AG09319 (cell line): ENCODE results near the gene PER1.

ENCODE experiments used
- DNase-seq: peaks from one replicate; pipeline ENCODE4 v3.0.0-alpha.2; 2010; ENCODE audit warnings: low read depth; ENCODE audit errors: extremely low read depth
- TF ChIP-seq, protein P1 (sequence below): IDR thresholded peaks from 2 replicates; pipeline ENCODE4 v1.5.1; 2011; ENCODE audit warnings: low read depth, mild to moderate bottlenecking, inconsistent platforms, low read length, moderate library complexity

Gene PER1

DNA sequence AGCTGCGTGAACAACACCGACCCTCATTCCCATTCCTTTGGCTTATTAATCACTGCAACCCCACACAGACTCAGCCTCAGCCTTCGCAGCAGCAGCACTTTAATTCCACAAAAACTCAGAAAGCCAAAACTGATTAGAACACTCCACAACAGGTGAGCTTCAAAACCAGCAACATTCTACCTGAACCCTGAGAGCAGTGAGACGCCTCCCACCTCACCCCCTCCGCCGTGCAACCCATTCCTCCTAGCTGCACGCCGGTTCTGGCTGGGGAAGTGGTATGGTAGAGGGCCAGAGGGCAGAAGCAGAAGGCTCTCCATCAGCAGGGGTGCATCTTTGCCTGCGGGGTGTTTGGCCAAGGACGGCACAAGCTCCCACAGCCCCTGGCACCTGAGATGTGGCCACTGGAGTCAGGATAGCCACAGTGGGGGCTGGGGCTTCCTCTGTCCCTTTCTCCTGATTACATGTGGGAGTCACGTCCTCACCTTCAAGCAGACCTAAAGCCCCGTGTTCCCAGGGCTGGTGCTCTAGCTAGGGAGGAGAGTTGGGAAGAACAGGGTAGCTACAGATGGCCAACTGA, 36.1 kb upstream of the PER1 start:
- TF ChIP-seq, protein P1, sequence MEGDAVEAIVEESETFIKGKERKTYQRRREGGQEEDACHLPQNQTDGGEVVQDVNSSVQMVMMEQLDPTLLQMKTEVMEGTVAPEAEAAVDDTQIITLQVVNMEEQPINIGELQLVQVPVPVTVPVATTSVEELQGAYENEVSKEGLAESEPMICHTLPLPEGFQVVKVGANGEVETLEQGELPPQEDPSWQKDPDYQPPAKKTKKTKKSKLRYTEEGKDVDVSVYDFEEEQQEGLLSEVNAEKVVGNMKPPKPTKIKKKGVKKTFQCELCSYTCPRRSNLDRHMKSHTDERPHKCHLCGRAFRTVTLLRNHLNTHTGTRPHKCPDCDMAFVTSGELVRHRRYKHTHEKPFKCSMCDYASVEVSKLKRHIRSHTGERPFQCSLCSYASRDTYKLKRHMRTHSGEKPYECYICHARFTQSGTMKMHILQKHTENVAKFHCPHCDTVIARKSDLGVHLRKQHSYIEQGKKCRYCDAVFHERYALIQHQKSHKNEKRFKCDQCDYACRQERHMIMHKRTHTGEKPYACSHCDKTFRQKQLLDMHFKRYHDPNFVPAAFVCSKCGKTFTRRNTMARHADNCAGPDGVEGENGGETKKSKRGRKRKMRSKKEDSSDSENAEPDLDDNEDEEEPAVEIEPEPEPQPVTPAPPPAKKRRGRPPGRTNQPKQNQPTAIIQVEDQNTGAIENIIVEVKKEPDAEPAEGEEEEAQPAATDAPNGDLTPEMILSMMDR: no peak
- no peak for DNase-seq

DNA sequence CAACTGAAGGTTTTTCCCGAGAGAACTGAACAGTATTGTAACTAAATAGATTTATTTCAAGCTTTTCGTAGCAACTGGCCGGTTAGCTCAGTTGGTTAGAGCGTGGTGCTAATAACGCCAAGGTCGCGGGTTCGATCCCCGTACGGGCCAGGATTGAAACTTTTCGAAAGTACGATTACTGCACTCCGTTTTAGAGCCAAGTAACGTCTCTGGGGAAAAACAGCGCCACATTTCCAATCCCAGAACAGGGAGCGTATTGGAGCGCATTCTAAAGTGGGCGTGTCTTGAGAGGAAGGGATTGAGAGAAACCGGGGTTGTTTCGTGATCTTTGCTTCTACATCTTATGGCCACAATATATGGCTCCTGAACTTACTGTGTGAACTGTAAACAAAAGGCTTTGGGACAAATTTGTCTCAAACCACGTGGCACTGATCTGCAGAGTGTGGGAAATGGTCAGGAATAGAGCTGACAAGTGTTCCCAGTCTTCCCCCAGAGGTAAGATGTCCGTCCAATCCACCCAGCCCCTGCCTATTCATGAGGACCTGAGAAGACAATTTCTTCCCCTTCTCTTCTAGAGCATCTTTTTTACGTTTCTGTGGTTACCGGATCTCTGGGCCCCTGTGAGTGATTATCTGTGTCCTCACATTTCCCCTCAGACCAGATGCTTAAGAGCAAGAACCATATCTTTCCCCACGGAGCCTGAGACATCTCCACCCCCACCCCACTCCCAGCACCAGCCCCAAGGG, 35.5 kb upstream of the PER1 start:
- peak; percentile 99 for DNase-seq

DNA sequence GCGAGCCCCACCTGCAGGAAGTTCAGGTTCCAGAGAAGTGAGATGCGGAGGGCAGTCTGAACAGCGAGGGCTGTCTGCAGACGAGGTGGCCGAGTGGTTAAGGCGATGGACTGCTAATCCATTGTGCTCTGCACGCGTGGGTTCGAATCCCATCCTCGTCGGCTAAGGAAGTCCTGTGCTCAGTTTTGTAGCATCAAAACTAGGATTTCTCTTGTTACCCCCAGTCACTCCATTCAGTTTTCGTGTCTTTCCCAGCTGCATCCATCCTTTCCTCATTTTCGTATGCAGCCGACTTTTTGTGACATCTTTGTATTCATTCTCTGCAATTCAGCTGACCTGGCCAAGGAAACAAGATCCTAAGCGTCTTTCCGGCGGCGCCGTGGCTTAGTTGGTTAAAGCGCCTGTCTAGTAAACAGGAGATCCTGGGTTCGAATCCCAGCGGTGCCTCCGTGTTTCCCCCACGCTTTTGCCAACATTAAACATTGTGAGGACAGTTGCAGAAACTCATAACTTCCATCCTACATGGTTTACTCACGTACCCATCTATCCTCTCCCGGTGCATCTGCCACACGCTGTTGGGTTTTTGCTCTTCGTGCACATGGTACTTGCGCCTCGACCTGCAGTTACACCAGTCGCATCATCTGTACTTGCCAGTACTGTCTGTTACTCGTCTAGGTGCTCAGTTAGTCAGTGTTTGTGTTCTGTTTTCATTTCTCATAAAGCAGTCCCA, 34.7 kb upstream of the PER1 start:
- TF ChIP-seq, protein P1: peak; percentile 48
- DNase-seq: peak; percentile 92

More for the DNA sequence above, 35.5 kb upstream of the PER1 start:
- TF ChIP-seq, protein P1: no peak

DNA sequence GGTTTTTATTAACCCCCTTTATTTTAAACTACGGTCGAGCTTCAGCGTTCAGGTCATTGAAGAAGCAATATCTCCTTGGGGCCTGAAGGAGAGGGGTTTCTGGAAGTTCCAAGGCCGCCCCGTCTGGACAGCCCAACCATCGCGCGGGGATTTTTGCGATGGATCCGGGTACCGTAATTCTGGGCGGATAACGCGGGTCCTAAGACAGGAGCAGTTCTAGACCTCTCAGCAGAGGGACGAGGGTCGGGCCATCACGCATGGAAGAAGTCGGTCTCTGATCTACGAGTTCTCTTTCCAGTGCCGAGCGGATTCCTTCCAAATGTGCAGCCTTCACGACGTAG, 34.2 kb upstream of the PER1 start:
- no peak for DNase-seq
- TF ChIP-seq, protein P1: no peak

DNA sequence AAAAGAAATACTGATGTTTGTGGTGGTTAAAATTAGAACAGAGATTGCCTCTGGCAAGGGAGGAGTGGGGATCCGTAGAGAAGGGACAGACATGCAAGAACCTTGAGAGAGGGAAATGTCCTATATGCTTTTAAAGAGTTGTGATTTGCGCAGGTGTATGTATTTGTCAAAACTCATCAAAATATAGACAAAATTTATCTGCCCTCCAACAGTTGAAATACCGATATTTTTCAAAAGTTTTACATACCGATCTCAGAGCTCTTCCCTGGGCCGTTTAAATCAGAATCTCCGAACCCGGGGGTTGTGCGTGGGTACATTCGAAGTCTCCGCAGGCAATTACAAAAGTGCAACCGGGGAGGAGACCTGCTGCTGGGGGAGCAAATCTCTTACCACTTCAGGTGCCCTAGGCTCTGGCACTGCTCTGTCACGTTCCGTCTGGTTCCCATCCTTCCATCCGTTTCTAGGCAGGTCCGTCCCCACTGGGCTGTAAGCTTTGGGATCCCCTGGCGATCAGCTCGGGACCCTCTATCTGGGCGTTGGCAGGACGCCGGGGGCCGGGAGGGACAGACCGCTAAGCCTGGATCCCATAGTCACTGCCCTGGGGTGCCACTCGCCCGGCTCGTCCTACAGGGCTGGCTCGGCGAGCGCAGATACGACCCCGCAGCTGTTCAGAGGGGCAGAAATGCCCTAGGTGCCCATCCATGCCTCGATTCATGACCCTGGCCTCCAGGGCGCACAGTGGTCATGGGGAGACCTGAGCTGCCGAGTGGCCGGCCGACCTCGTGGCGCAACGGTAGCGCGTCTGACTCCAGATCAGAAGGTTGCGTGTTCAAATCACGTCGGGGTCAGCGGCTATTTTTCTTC, 33.6 kb upstream of the PER1 start:
- DNase-seq: no peak
- TF ChIP-seq, protein P1: no peak

DNA sequence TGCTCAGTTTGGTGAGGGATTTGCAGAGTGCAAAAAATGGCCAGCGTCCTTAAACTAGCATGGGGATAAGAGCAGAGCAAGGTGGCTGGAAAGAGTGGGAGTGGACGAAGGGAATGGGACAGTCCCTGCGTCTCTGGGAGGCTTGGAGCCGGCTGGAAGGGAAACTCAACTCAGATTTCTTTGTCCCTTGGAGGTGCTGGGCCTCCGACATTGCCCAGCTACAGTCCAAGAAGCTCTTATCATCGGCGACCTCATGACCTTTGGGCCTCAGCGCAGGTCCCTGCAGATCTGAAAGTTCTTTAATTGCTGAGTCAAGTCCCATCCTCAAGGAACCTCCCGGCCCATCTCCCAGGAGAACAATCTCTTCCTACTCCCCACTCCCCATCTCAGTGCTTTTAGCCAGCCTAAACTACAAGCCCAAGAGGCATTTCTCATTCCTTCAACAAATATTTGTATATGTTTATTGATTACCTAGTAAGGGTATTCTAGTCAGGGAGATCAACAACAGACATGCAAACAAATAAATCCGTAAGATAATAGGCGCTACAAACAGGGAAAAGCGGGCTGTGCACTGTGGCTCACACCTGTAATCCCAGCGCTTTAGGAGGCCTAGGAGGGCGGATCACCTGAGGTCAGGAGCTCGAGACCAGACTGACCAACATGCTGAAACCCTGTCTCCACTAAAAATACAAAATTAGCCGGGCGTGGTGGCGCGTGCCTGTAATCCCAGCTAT, 25.0 kb upstream of the PER1 start:
- DNase-seq: no peak
- TF ChIP-seq, protein P1: no peak
